H1 (cell line): Measurements from ENCODE around the gene TBC1D22A. TPM values are rescaled to one million over a fixed set of nuclear protein-coding genes. Genes with fewer than 3 reads are reported as not detected.

Experiments
- SIN3A ChIP-seq, 2 experiments: IDR thresholded peaks in 1 of 2; conservative IDR thresholded peaks in 1 of 2; 2 replicates each; pipeline ENCODE4 v1.6.1; 2011 to 2012; ENCODE audit warnings: low read length in 2 of 2, improper control_type of control experiment in 1 of 2, low read depth in 1 of 2, mild to moderate bottlenecking in 1 of 2
- polyA plus RNA-seq, 7 experiments: library from polyadenylated mRNA; depleted of rRNA in 3 of 7; stranded (reverse) in 5 of 7; unstranded in 2 of 7; fragments of >200 nt in 5 of 7; fragments of 200-250 nt in 2 of 7; gene quantifications; 1 replicate in 5 of 7; 2 replicates in 1 of 7; 4 replicates in 1 of 7; pipeline versions ENCODE4 v1.2.1 to v1.2.3, GENCODE V29; 2011 to 2013; ENCODE audit warnings: missing spikeins in 2 of 7, mixed read lengths in 2 of 7
- total RNA-seq: library from RNA; stranded (reverse); fragmentation: NEBNext Ultra II Directional; extraction: Animal tissue kit (Norgen Biotek cat#: 25700); gene quantifications from 2 replicates; pipeline ENCODE4 v1.2.1, GENCODE V29; 2021

TBC1D22A gene
- total and polyA plus RNA-seq, 2 of the 8 experiments (the other 6 are each of a cell fraction or from before 2014, with no cell fraction given), result 11.9 to 18.4 TPM

DNA sequence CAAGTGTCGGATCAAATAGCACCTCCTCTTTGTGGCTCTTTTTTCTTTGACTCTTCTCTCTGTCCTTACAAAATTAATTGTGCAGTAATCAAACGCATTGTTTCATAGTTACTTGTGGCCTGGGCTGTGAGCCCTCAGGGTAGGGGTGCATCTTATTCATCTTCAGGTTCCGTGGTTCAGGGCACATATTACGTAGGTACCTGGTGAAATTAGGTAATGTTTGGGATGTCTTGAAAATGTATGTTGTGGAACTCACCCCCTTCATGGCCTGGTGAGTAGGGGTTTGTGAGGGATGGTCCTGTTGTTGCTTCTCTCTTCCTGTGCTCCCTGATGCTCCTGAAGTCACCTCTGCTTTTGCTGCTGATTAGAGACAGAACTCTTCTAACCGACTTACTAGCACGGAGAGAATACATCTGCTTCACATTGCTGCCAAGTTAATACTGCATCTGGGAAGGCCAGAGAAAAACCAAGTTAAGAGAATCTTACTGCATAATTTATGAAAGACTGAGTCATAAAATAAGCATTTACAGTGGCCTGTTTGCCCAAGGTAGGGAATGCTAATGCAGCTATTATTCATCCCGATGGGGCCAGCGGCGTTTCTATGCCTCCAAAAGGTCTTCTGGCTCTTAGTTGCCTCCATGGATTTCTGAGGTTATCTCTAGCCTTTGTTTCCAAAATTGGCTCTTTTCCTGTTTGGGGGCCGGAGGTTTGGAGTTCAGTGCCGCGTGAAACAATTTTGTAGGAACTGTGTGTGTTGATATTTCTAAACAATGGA is 66.9 kb downstream of the TBC1D22A start (continued):
- TF ChIP-seq SIN3A (conservative IDR thresholded peaks at IDR 0.05 in 1 of 2, IDR thresholded peaks at IDR 0.05 in 1 of 2; ENCODE audit: low read depth in 1 of 2, low read length in 2 of 2), result no peak
